Testis (tissue), 3 donors: ENCODE results near the gene ASPA. TPM values are rescaled to one million over a fixed set of nuclear protein-coding genes. Genes with fewer than 3 reads are reported as not detected.

Experiments
- DNase-seq: peaks from one replicate; pipeline ENCODE4 v3.0.0-alpha.2; 2019
- H3K27ac ChIP-seq, 2 donors: fragments of 200-600 bp; sonication (generic); one replicate each; pipeline ENCODE4 v1.5.1; 2019
- H3K27me3 ChIP-seq: fragments of 200-600 bp; sonication (generic); one replicate; pipeline ENCODE4 v1.5.1; 2019
- H3K36me3 ChIP-seq: fragments of 200-600 bp; sonication (generic); one replicate; pipeline ENCODE4 v1.5.1; 2017; ENCODE audit warnings: low read depth; ENCODE audit errors: missing control alignments
- H3K4me1 ChIP-seq: fragments of 200-600 bp; sonication (generic); one replicate; pipeline ENCODE4 v1.5.1; 2019
- H3K4me3 ChIP-seq, 2 donors: fragments of 200-600 bp; sonication (generic); one replicate each; pipeline ENCODE4 v1.5.1; 2017 to 2019
- H3K9me3 ChIP-seq: fragments of 200-600 bp; sonication (generic); one replicate; pipeline ENCODE4 v1.5.1; 2017
- CTCF ChIP-seq, 3 experiments: fragments of 450-650 bp in 2 of 3; fragments of 200-600 bp in 1 of 3; sonication (generic) in 1 of 3; IDR thresholded peaks; one replicate each; pipeline ENCODE4 v1.5.1; 2016 to 2019; ENCODE audit warnings: antibody characterized with exemption in 3 of 3, mild to moderate bottlenecking in 2 of 3, moderate library complexity in 1 of 3
- POLR2A ChIP-seq: fragments of 450-650 bp; IDR thresholded peaks from one replicate; pipeline ENCODE4 v1.6.1; 2017; ENCODE audit warnings: antibody characterized with exemption, mild to moderate bottlenecking, moderate library complexity
- WGBS, 2 donors: methylation state at CpG; one replicate each; pipeline ENCODE4 v1.1.5; 2018; 5-methylcytosine and 5-hydroxymethylcytosine counted together
- intact Hi-C: fragments of 100-400 bp; cut with DNase I; formaldehyde crosslinking; loops from one replicate; pipeline ENCODE4 v1.15.1; 2023; ENCODE audit warnings: low total_unique reads
- polyA plus RNA-seq: library from polyadenylated mRNA; stranded (reverse); fragments of 350-450 nt; fragmentation: Illumina TruSeq; extraction: RNeasy Lipid Tissue Mini Kit (QIAGEN cat#74804); gene quantifications from one replicate; pipeline ENCODE4 v1.2.3, GENCODE V29; 2014; ENCODE audit warnings: low read depth, low replicate concordance; ENCODE audit not compliant: insufficient read depth
- total RNA-seq, 2 donors: library from RNA; depleted of rRNA; stranded (reverse); fragments of >200 nt; gene quantifications; one replicate each; pipeline ENCODE4 v1.2.3, GENCODE V29; 2016

The ASPA gene
- total and polyA plus RNA-seq, 3 donors from 2014 or later = 5.0 to 16.1 (median 6.1) TPM

- Histone ChIP-seq H3K36me3 (no peaks in the 10 kb centered on the region), H3K4me1 (peaks cover 48% of the 10 kb centered on the region), H3K27me3 (no peaks in the 10 kb centered on the region), H3K27ac (peak overlapping the region in 1 of 2 donors; percentile 80), H3K4me3 (no peak overlapping the region), H3K9me3 (no peaks in the 10 kb centered on the region)
- intact Hi-C loops = no loop called here
- no peak for DNase-seq
- TF ChIP-seq CTCF (IDR thresholded peaks at IDR 0.05) = no peak
- TF ChIP-seq POLR2A = no peak
- 90 to 95% methylated on average over 28 to 36 of the region's 36 CpGs for WGBS, 2 donors
Observed at GRCh38 chr17:3532106-3532858, 56.5 kb downstream of the ASPA start.

DNA sequence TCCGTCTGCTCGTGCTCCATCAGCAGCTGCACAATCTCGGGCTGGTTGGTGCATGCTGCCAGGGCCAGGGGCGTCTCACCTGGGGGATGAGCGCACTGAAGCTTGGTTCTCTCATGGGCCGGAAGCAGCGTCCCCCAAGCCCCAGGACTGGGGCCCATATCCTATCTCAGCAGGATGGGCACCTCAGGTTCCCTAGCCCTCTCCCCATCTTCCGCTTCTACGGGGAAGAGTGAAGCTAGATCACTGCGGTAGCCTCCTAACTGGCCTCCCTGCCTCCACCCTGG is 57.0 kb downstream of the ASPA start:
- Histone ChIP-seq H3K9me3 (no peaks in the 10 kb centered on the region), H3K27ac (peak overlapping the region in 1 of 2 donors; percentile 80), H3K36me3 (no peaks in the 10 kb centered on the region), H3K27me3 (no peaks in the 10 kb centered on the region), H3K4me1 (peaks cover 48% of the 10 kb centered on the region), H3K4me3 (no peak overlapping the region)
- no peak for TF ChIP-seq CTCF (IDR thresholded peaks at IDR 0.05)
- no peak for TF ChIP-seq POLR2A
- WGBS, 2 donors = 95% methylated on average over 10 of the region's 10 CpGs
- intact Hi-C loops = no loop called here
- no peak for DNase-seq

GRCh38 chr17:3533752-3534151 is 58.0 kb downstream of the ASPA start:
- Histone ChIP-seq H3K27me3 (no peaks in the 10 kb centered on the region), H3K27ac (no peak overlapping the region), H3K4me3 (no peak overlapping the region), H3K9me3 (no peaks in the 10 kb centered on the region), H3K4me1 (peaks cover 42% of the 10 kb centered on the region), H3K36me3 (no peaks in the 10 kb centered on the region)
- no peak for DNase-seq
- TF ChIP-seq POLR2A (no peak), CTCF (IDR thresholded peaks at IDR 0.05) (no peak)
- 92 to 94% methylated on average over 5 of the region's 5 CpGs for WGBS, 2 donors
- intact Hi-C loops = no loop called here

DNA sequence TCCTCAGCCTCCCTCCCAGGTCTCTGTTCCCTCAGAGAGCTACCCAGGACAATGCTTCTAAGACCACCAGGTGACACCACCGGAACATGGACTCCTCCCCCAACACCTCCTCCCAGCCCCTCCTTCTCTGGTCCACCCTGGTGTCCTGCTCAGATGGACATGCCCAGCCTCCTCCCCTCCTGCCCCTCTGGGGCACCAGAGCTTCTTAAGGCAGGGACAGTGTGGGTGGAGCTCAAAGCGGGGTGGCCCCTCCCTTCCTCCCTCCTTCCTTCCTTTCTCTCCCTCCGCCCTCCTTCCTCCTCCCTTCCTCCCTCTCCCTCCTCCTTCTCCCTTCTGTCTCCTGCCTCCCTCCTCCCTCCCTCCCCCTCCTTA is 59.1 kb downstream of the ASPA start:
- WGBS, 2 donors = 32 to 58% methylated on average over 3 of the region's 3 CpGs
- H3K27me3 ChIP-seq = no peaks in the 10 kb centered on the region
- no peaks in the 10 kb centered on the region for H3K9me3 ChIP-seq
- no peak overlapping the region for H3K4me3 ChIP-seq
- TF ChIP-seq POLR2A (no peak), CTCF (IDR thresholded peaks at IDR 0.05) (no peak)
- peaks cover 35% of the 10 kb centered on the region for H3K4me1 ChIP-seq
- peak; percentile 74 for DNase-seq
- peak overlapping the region; percentile 29 to 86 for H3K27ac ChIP-seq
- intact Hi-C loops = no loop called here
- no peaks in the 10 kb centered on the region for H3K36me3 ChIP-seq
